Subcutaneous adipose tissue (tissue), 4 donors: ENCODE data around the gene ARHGEF4. TPM values are rescaled to one million over a fixed set of nuclear protein-coding genes. Genes with fewer than 3 reads are reported as not detected.

Experiments used
- CTCF ChIP-seq: fragments of 450-650 bp; IDR thresholded peaks from one replicate; pipeline ENCODE4 v1.5.1; 2016; ENCODE audit warnings: low read depth, mild to moderate bottlenecking, control low read depth, antibody characterized with exemption, moderate library complexity
- total RNA-seq, 4 donors: library from RNA; depleted of rRNA; stranded (reverse); fragments of >200 nt; gene quantifications; one replicate each; pipeline ENCODE4 v1.1.0, GENCODE V29; 2016

ARHGEF4 gene
- total RNA-seq, 4 donors from 2014 or later: 4.8 to 17.9 (median 9.8) TPM

GRCh38 chr2:130872741-130873125 is 36.0 kb downstream of the ARHGEF4 start:
- TF ChIP-seq CTCF: no peak

GRCh38 chr2:130873700-130874346 is 37.1 kb downstream of the ARHGEF4 start:
- no peak for TF ChIP-seq CTCF

- TF ChIP-seq CTCF: no peak
These were observed 37.8 kb downstream of the ARHGEF4 start for GRCh38 chr2:130874512-130874911.

- no peak for TF ChIP-seq CTCF
These were observed 39.2 kb downstream of the ARHGEF4 start for GRCh38 chr2:130875935-130876334.

- no peak for TF ChIP-seq CTCF
These were observed 40.5 kb downstream of the ARHGEF4 start for GRCh38 chr2:130877258-130877657.

GRCh38 chr2:130878316-130878715 is 41.6 kb downstream of the ARHGEF4 start:
- no peak for TF ChIP-seq CTCF

GRCh38 chr2:130878933-130879332 is 42.2 kb downstream of the ARHGEF4 start:
- TF ChIP-seq CTCF: no peak
